ENCODE data around the gene PLXNA1. TPM values are rescaled to one million over a fixed set of nuclear protein-coding genes. Genes with fewer than 3 reads are reported as not detected.

PLXNA1 gene
- total RNA-seq, 1 donor from 2014 or later, result 98.2 TPM

GRCh38 chr3:126985132-126985985 lies 2.4 kb downstream of the PLXNA1 start:
- peaks cover 5% of the 10 kb centered on the region for H3K36me3 Mint-ChIP-seq (ENCODE audit: low read depth)
- H3K27me3 Mint-ChIP-seq (ENCODE audit: low read depth), result no peaks in the 10 kb centered on the region
- no peak for DNase-seq (ENCODE audit: low spot score)
- peak overlapping the region; percentile 33 for H3K4me3 Mint-ChIP-seq (ENCODE audit: unreplicated experiment)
- no peaks in the 10 kb centered on the region for H3K9me3 Mint-ChIP-seq (ENCODE audit: low read depth)
- no peak for TF ChIP-seq CTCF (IDR thresholded peaks at IDR 0.05)
- H3K27ac Mint-ChIP-seq (ENCODE audit: unreplicated experiment), result peak overlapping the region; percentile 51
- peaks cover 36% of the 10 kb centered on the region for H3K4me1 Mint-ChIP-seq (ENCODE audit: low read depth)

DNA sequence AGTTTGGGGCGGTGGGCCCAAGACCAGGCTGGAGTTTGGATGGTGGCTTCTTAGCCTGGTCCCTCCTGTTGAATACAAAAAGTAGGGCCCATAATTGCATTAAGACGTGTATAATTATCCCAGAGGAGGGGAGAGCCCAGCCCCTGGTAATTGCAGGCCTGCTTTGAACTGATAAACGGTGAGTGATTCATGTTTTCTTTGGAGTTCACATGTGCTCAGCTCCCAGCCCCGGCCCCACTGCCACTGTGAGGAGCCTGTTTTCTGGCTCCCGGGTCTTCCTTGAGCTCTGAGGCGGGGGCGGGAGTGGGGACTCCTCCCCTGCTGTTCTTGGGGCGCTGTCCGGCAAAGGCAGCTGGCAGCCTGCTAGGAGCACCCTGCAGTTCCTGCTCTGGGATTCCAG lies 3.1 kb downstream of the PLXNA1 start:
- no peaks in the 10 kb centered on the region for H3K27me3 Mint-ChIP-seq (ENCODE audit: low read depth)
- no peak for DNase-seq (ENCODE audit: low spot score)
- H3K4me3 Mint-ChIP-seq (ENCODE audit: unreplicated experiment), result peak overlapping the region; percentile 9
- H3K4me1 Mint-ChIP-seq (ENCODE audit: low read depth), result peaks cover 36% of the 10 kb centered on the region
- H3K9me3 Mint-ChIP-seq (ENCODE audit: low read depth), result no peaks in the 10 kb centered on the region
- no peak overlapping the region for H3K27ac Mint-ChIP-seq (ENCODE audit: unreplicated experiment)
- TF ChIP-seq CTCF (IDR thresholded peaks at IDR 0.05), result no peak
- H3K36me3 Mint-ChIP-seq (ENCODE audit: low read depth), result peaks cover 10% of the 10 kb centered on the region

- Mint-ChIP-seq H3K27me3 (ENCODE audit: low read depth) (no peaks in the 10 kb centered on the region), H3K36me3 (ENCODE audit: low read depth) (peaks cover 11% of the 10 kb centered on the region), H3K4me1 (ENCODE audit: low read depth) (peaks cover 32% of the 10 kb centered on the region), H3K4me3 (ENCODE audit: unreplicated experiment) (no peak overlapping the region), H3K27ac (ENCODE audit: unreplicated experiment) (peak overlapping the region; percentile 59), H3K9me3 (ENCODE audit: low read depth) (no peaks in the 10 kb centered on the region)
- no peak for TF ChIP-seq CTCF (IDR thresholded peaks at IDR 0.05)
- no peak for DNase-seq (ENCODE audit: low spot score)
Measured at GRCh38 chr3:126987129-126987528, 4.2 kb downstream of the PLXNA1 start.

DNA sequence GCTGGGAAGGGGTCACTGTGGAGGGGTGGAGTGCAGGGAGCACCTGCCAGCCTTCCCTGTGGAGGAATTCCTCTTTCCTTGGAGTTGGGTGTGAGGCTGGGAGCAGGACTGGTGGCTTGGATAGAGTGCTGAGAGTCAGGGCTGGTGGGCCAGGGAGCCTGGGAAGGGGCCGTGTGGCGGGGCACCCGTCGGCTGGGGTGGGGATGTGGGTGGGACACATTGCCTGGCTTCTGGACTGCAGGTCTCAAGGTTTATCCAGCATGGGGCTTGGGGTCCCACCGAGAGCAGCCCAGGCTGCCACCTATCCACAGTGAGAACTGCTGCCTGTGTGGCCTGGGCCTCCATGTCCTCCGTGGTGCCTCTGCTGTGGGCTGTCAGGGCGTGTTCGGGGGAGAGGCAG lies 4.7 kb downstream of the PLXNA1 start:
- no peak for DNase-seq (ENCODE audit: low spot score)
- no peak overlapping the region for H3K4me3 Mint-ChIP-seq (ENCODE audit: unreplicated experiment)
- peaks cover 29% of the 10 kb centered on the region for H3K4me1 Mint-ChIP-seq (ENCODE audit: low read depth)
- no peak for TF ChIP-seq CTCF (IDR thresholded peaks at IDR 0.05)
- peaks cover 11% of the 10 kb centered on the region for H3K36me3 Mint-ChIP-seq (ENCODE audit: low read depth)
- no peaks in the 10 kb centered on the region for H3K27me3 Mint-ChIP-seq (ENCODE audit: low read depth)
- H3K9me3 Mint-ChIP-seq (ENCODE audit: low read depth), result no peaks in the 10 kb centered on the region
- H3K27ac Mint-ChIP-seq (ENCODE audit: unreplicated experiment), result peak overlapping the region; percentile 59

- no peak overlapping the region for H3K4me3 Mint-ChIP-seq (ENCODE audit: unreplicated experiment)
- DNase-seq (ENCODE audit: low spot score), result no peak
- H3K4me1 Mint-ChIP-seq (ENCODE audit: low read depth), result peaks cover 29% of the 10 kb centered on the region
Measured at GRCh38 chr3:126988451-126989021, 5.6 kb downstream of the PLXNA1 start.

More at GRCh38 chr3:126988451-126989021, 5.6 kb downstream of the PLXNA1 start:
- Mint-ChIP-seq H3K27ac (ENCODE audit: unreplicated experiment) (no peak overlapping the region), H3K36me3 (ENCODE audit: low read depth) (peaks cover 11% of the 10 kb centered on the region), H3K9me3 (ENCODE audit: low read depth) (no peaks in the 10 kb centered on the region), H3K27me3 (ENCODE audit: low read depth) (no peaks in the 10 kb centered on the region)
- no peak for TF ChIP-seq CTCF (IDR thresholded peaks at IDR 0.05)
